Left lung (tissue), 10 donors: Measurements from ENCODE around the gene TGFBI. TPM values are rescaled to one million over a fixed set of nuclear protein-coding genes. Genes with fewer than 3 reads are reported as not detected.

Experiments
- ATAC-seq: fragments of 200-7000 bp; cut with Tn5 transposase; one replicate; pipeline ENCODE4 v1.9.1; 2020; ENCODE audit warnings: moderate library complexity
- DNase-seq, 4 donors: peaks; one replicate each; pipeline ENCODE4 v3.0.0-alpha.2; 2013 to 2020
- H3K27ac ChIP-seq, 2 donors: fragments of 200-600 bp; sonication (generic) in 1 of 2; one replicate each; pipeline versions ENCODE4 v1.5.0 to v1.8.0; 2020 to 2021
- H3K27me3 ChIP-seq, 2 donors: fragments of 200-600 bp; sonication (generic) in 1 of 2; one replicate each; pipeline versions ENCODE4 v1.5.0 to v1.8.0; 2020 to 2021
- H3K36me3 ChIP-seq, 2 donors: fragments of 200-600 bp; sonication (generic) in 1 of 2; one replicate each; pipeline versions ENCODE4 v1.5.0 to v1.8.0; 2020 to 2021
- H3K4me1 ChIP-seq, 2 donors: fragments of 200-600 bp; one replicate each; pipeline ENCODE4 v1.8.0; 2021
- H3K4me3 ChIP-seq, 2 donors: fragments of 200-600 bp; sonication (generic) in 1 of 2; one replicate each; pipeline versions ENCODE4 v1.5.0 to v1.8.0; 2020 to 2021; ENCODE audit warnings: mild to moderate bottlenecking in 1 of 2
- H3K9me3 ChIP-seq, 2 donors: fragments of 200-600 bp; sonication (generic) in 1 of 2; one replicate each; pipeline versions ENCODE4 v1.5.0 to v1.8.0; 2020 to 2021
- intact Hi-C, 2 donors: fragments of 100-400 bp; cut with DNase I; formaldehyde crosslinking; loops; one replicate each; pipeline versions ENCODE4 v1.11.2 to v1.14.2; 2022
- polyA plus RNA-seq, 6 donors: library from polyadenylated mRNA; unstranded; fragments of 120-200 nt; gene quantifications; one replicate each; pipeline ENCODE4 v1.2.1, GENCODE V29; 2013; ENCODE audit not compliant: insufficient read length in 6 of 6
- total RNA-seq, 2 donors: library from RNA; stranded (reverse); fragmentation: NEBNext Ultra II Directional; extraction: Animal tissue kit (Norgen Biotek cat#: 25700); gene quantifications; one replicate each; pipeline ENCODE4 v1.2.1, GENCODE V29; 2021
- TF ChIP-seq, protein P1 (sequence below), 2 donors: fragments of 200-600 bp; sonication (generic) in 1 of 2; IDR thresholded peaks; one replicate each; pipeline versions ENCODE4 v1.5.0 to v1.8.0; 2021; ENCODE audit warnings: antibody characterized with exemption in 2 of 2
- donor health status: DM: no; HTN: yes; CAD: no.
- donor health status: DM: no; HTN: no; CAD: no.

Gene TGFBI
- total and polyA plus RNA-seq, 8 donors: 124 to 222 (median 146) TPM

DNA sequence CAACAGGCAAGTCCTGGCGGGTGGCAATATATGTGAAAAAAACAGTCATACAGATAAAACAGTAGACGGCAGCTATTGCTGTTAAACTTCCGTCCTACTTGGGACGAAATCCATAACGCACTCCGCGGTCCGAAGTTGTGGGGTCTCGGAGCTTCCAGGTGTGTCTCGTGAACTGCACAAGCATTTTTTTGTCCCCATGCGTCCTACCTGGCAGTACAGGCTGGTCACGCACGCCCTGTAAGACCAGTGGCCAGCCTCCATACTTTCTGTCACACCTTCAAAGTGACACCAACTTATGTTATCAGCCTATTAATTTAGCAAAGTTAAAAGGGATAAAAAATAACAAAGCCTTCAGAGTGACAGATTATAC lies 51.3 kb downstream of the TGFBI start:
- no peak for DNase-seq
- intact Hi-C loops: no loop called here
- no peaks in the 10 kb centered on the region for H3K9me3 ChIP-seq
- peak; percentile 47 for ATAC-seq
- peak overlapping the region; percentile 30 to 34 for H3K4me3 ChIP-seq
- no peak overlapping the region for H3K27ac ChIP-seq
- TF ChIP-seq, protein P1, sequence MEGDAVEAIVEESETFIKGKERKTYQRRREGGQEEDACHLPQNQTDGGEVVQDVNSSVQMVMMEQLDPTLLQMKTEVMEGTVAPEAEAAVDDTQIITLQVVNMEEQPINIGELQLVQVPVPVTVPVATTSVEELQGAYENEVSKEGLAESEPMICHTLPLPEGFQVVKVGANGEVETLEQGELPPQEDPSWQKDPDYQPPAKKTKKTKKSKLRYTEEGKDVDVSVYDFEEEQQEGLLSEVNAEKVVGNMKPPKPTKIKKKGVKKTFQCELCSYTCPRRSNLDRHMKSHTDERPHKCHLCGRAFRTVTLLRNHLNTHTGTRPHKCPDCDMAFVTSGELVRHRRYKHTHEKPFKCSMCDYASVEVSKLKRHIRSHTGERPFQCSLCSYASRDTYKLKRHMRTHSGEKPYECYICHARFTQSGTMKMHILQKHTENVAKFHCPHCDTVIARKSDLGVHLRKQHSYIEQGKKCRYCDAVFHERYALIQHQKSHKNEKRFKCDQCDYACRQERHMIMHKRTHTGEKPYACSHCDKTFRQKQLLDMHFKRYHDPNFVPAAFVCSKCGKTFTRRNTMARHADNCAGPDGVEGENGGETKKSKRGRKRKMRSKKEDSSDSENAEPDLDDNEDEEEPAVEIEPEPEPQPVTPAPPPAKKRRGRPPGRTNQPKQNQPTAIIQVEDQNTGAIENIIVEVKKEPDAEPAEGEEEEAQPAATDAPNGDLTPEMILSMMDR (IDR thresholded peaks at IDR 0.05): no peak
- H3K4me1 ChIP-seq: peaks cover 0 to 13% of the 10 kb centered on the region in 2 donors
- H3K27me3 ChIP-seq: peaks cover 7 to 38% of the 10 kb centered on the region in 2 donors
- no peaks in the 10 kb centered on the region for H3K36me3 ChIP-seq

DNA sequence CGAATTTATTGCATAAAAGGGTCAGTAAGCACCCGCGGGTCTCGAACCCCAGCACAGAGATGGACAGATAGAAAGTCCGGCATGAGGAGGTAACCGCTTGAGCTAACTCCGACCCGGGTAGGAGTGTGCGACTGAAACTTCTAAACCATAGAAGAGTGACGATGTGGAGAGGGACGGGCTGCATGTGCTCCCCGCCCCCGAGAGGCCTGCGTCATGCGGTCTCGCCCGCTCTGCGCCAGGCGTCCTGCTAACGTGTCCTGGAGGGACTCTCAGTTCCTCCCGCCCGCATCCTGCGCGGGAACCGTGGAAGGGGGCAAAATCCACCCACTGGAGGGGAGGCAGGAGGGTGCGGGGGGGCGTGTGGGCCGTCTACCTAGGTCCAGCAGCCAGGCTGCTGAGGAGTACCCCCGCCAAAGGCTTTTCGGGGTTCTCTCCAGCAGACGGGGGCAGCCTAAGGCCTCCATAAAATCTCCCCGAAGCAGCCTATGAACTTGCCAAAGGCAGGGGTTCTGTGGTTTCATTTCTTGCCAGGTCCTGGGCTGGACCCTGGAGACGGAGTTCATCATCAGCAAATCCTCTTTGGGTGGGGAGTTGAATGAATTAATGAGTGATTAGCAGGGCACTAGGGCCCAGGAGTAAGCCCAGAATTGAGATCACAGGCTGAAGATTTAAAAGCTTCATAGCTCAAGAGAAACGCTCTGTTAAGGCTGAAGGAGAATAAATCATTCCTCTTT lies 51.9 kb downstream of the TGFBI start:
- ATAC-seq (peak; percentile 98), DNase-seq (peak; percentile 82 to 95 (median 92))
- TF ChIP-seq, protein P1 (IDR thresholded peaks at IDR 0.05): no peak
- Histone ChIP-seq H3K36me3 (no peaks in the 10 kb centered on the region), H3K4me3 (peak overlapping the region; percentile 30 to 34), H3K27me3 (peaks cover 7 to 38% of the 10 kb centered on the region in 2 donors), H3K27ac (peak overlapping the region; percentile 68 to 72), H3K9me3 (no peaks in the 10 kb centered on the region), H3K4me1 (peaks cover 0 to 13% of the 10 kb centered on the region in 2 donors)
- intact Hi-C loops: no loop called here

DNA sequence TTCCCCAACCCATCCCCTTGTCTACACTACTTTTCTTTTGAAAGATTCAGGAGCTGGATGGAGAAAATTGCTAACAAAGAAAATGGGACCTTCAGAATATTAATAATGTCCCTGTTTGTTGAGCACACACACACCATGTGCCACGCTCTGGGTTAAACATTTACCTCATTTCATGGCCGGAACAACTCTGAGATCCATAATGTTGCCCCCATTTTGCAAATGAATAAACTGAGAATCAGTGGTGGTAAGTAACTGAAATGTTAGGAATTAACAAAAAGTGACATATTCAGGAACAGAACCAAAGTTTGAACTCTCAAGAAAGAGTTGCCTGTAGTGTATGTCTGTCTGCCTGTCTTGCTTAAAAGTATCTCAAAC lies 52.4 kb downstream of the TGFBI start:
- Histone ChIP-seq H3K9me3 (no peaks in the 10 kb centered on the region), H3K4me1 (peaks cover 0 to 13% of the 10 kb centered on the region in 2 donors), H3K36me3 (no peaks in the 10 kb centered on the region), H3K27me3 (peaks cover 7 to 38% of the 10 kb centered on the region in 2 donors), H3K27ac (peak overlapping the region; percentile 68 to 72), H3K4me3 (no peak overlapping the region)
- TF ChIP-seq, protein P1 (IDR thresholded peaks at IDR 0.05): no peak
- intact Hi-C loops: no loop called here
- ATAC-seq (no peak), DNase-seq (no peak)

DNA sequence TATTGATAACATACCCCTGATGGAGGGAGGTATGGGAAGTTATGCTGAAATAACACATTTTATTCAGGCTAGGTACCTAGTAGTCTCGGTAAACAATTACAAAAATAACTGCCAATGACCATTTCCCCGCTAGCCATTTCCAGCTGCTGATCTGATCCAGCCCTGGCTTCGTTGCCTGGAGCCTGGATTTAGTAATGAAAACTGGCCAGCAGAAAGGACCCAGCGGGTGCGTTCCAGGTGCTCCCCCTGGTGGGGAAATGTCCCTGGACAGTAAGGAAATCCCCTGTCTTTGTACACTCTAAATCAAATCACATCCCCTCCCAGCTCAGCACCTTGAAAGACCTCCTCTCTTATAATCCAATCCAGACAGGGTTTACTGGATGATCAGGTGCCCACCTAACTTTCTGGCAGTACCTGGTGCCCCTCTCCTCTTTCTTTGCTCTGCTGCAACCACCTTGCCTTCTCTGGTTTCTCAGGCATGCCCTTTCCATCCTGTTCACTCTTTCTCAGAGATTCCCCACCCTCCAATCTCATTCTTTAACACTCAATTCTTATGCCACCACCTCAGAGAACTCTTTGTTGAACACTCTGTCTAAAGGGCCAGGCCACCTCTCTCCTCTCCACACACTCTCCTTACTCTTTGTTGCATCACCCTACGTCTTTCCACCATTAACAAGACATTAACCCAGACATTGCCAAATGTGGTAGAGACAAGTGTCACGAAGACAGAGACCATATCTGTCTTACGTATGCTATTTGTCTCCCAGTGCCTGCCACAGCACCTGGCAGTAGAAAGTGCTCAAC lies 53.8 kb downstream of the TGFBI start:
- ATAC-seq (peak; percentile 66), DNase-seq (peak in 3 of 4 donors; percentile 80 to 89 (median 82))
- TF ChIP-seq, protein P1 (IDR thresholded peaks at IDR 0.05): peak in 1 of 2 donors; percentile 80
- Histone ChIP-seq H3K27me3 (peaks cover 7 to 38% of the 10 kb centered on the region in 2 donors), H3K4me3 (no peak overlapping the region), H3K27ac (no peak overlapping the region), H3K36me3 (no peaks in the 10 kb centered on the region), H3K9me3 (no peaks in the 10 kb centered on the region), H3K4me1 (peaks cover 0 to 16% of the 10 kb centered on the region in 2 donors)
- intact Hi-C loops: no loop called here

DNA sequence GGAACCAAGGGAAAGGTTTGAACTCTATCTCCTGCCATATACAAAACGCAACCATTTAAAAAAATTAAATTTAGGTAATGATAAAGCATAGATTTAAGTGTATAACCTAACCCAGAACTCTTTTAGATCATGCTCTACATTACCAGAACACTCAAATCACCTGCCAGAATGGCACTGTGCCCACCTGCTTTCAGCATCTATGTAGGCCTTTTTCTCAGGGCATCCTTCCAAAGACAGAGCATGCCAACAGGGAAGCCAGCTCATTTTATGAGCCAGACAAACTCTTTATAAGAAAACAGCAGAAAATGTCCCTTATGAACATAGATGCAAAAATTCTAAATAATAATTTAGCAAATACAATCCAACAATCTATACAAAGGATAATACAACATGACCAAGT lies 55.9 kb downstream of the TGFBI start:
- no peak for ATAC-seq
- TF ChIP-seq, protein P1 (IDR thresholded peaks at IDR 0.05): no peak
- Histone ChIP-seq H3K9me3 (no peaks in the 10 kb centered on the region), H3K4me3 (no peak overlapping the region), H3K27ac (no peak overlapping the region), H3K4me1 (peaks cover 9 to 31% of the 10 kb centered on the region in 2 donors), H3K27me3 (peaks cover 0 to 22% of the 10 kb centered on the region in 2 donors), H3K36me3 (no peaks in the 10 kb centered on the region)
- no peak for DNase-seq
- intact Hi-C loops: no loop called here
